Lung (tissue), 12 donors: ENCODE data around the gene DEFB125. TPM values are rescaled to one million over a fixed set of nuclear protein-coding genes. Genes with fewer than 3 reads are reported as not detected.

Source experiments
- ATAC-seq: fragments of 200-7000 bp; cut with Tn5 transposase; one replicate; pipeline ENCODE4 v1.9.1; 2020; ENCODE audit warnings: moderate number of reproducible peaks; ENCODE audit not compliant: insufficient read depth, low FRiP score
- DNase-seq, 3 donors: peaks; one replicate each; pipeline ENCODE4 v3.0.0-alpha.2; 2013 to 2017
- H3K27ac ChIP-seq, 2 donors: one replicate each; pipeline ENCODE4 v1.5.1; 2013; ENCODE audit warnings: mild to moderate bottlenecking in 2 of 2, moderate library complexity in 2 of 2, control low read depth in 1 of 2, inconsistent platforms in 1 of 2, low read depth in 1 of 2, low read length in 1 of 2
- H3K27me3 ChIP-seq, 3 donors: one replicate each; pipeline ENCODE4 v1.5.1; 2013; ENCODE audit warnings: low read length in 2 of 3; ENCODE audit not compliant: control insufficient read depth in 3 of 3, insufficient read depth in 3 of 3
- H3K36me3 ChIP-seq, 4 donors: one replicate each; pipeline ENCODE4 v1.5.1; 2013; ENCODE audit warnings: low read length in 4 of 4, mild to moderate bottlenecking in 1 of 4, moderate library complexity in 1 of 4; ENCODE audit not compliant: control insufficient read depth in 4 of 4, insufficient read depth in 4 of 4
- H3K4me1 ChIP-seq, 5 donors: one replicate each; pipeline ENCODE4 v1.5.1; 2013; ENCODE audit warnings: low read length in 5 of 5, mild to moderate bottlenecking in 2 of 5, moderate library complexity in 1 of 5; ENCODE audit not compliant: control insufficient read depth in 5 of 5, insufficient read depth in 5 of 5
- H3K4me3 ChIP-seq: one replicate; pipeline ENCODE4 v1.5.1; 2013; ENCODE audit warnings: mild to moderate bottlenecking, control low read depth, moderate library complexity
- H3K9ac ChIP-seq, 2 donors: one replicate each; pipeline ENCODE4 v1.5.1; 2013; ENCODE audit warnings: low read length in 2 of 2, control low read depth in 1 of 2; ENCODE audit not compliant: insufficient read depth in 1 of 2
- H3K9me3 ChIP-seq, 4 donors: one replicate each; pipeline ENCODE4 v1.5.1; 2013; ENCODE audit warnings: low read length in 3 of 4, mild to moderate bottlenecking in 1 of 4, moderate library complexity in 1 of 4; ENCODE audit not compliant: control insufficient read depth in 4 of 4, insufficient read depth in 3 of 4
- WGBS, 2 donors: extraction: QIAGEN DNeasy Blood & Tissue Kit; methylation state at CpG; one replicate each; pipeline ENCODE4 v1.1.7; 2013; 5-methylcytosine and 5-hydroxymethylcytosine counted together
- polyA plus RNA-seq, 2 donors: library from polyadenylated mRNA; stranded (reverse); fragments of 200-250 nt; gene quantifications; one replicate each; pipeline ENCODE4 v1.2.1, GENCODE V29; 2013
- total RNA-seq, 2 donors: library from RNA; depleted of rRNA in 1 of 2; stranded (reverse); fragments of >200 nt in 1 of 2; gene quantifications; one replicate each; pipeline ENCODE4 v1.2.1, GENCODE V29; 2014 to 2021
- TF ChIP-seq, protein P1 (sequence below): IDR thresholded peaks from 2 replicates; pipeline ENCODE4 v1.5.1; 2012; ENCODE audit warnings: mild to moderate bottlenecking; ENCODE audit errors: control extremely low read depth, extremely low read depth
- donor health status: control.
- donor health status: control.
- donor health status: Bipolar disorder and iron deficiency.
- donor health status: healthy.
- donor health status: DM: yes; HTN: yes; CAD: no.

DEFB125 gene
- total and polyA plus RNA-seq, 4 donors, result not detected

DNA sequence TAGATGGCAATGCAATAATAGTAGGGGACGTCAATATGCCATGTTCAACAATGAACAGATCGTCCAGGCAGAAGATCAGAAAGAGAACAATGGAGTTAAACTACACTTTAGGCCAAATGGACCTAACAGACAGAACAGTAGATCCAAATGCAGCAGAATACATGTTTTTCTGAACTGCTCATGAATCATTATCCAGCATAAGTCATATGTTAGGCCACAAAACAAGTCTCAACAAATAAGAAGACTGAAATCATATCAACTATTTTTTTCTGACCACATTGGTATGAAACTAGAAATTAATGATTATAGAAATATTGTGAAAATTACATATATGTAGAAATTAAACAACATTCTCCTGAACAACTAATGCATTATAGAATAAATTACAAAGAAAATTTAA is 10.2 kb upstream of the DEFB125 start:
- no peaks in the 10 kb centered on the region for H3K27me3 ChIP-seq
- TF ChIP-seq, protein P1, sequence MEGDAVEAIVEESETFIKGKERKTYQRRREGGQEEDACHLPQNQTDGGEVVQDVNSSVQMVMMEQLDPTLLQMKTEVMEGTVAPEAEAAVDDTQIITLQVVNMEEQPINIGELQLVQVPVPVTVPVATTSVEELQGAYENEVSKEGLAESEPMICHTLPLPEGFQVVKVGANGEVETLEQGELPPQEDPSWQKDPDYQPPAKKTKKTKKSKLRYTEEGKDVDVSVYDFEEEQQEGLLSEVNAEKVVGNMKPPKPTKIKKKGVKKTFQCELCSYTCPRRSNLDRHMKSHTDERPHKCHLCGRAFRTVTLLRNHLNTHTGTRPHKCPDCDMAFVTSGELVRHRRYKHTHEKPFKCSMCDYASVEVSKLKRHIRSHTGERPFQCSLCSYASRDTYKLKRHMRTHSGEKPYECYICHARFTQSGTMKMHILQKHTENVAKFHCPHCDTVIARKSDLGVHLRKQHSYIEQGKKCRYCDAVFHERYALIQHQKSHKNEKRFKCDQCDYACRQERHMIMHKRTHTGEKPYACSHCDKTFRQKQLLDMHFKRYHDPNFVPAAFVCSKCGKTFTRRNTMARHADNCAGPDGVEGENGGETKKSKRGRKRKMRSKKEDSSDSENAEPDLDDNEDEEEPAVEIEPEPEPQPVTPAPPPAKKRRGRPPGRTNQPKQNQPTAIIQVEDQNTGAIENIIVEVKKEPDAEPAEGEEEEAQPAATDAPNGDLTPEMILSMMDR, result no peak
- peaks cover 0 to 15% (median 0%) of the 10 kb centered on the region in 4 donors for H3K9me3 ChIP-seq
- H3K36me3 ChIP-seq, result no peaks in the 10 kb centered on the region
- no peaks in the 10 kb centered on the region for H3K4me1 ChIP-seq
- ATAC-seq, result no peak
- whole genome bisulfite sequencing, 2 donors, result 51 to 64% methylated on average over 2 of the region's 2 CpGs
- H3K9ac ChIP-seq, result no peak overlapping the region
- no peak overlapping the region for H3K27ac ChIP-seq
- H3K4me3 ChIP-seq, result no peak overlapping the region
- DNase-seq, result no peak

DNA sequence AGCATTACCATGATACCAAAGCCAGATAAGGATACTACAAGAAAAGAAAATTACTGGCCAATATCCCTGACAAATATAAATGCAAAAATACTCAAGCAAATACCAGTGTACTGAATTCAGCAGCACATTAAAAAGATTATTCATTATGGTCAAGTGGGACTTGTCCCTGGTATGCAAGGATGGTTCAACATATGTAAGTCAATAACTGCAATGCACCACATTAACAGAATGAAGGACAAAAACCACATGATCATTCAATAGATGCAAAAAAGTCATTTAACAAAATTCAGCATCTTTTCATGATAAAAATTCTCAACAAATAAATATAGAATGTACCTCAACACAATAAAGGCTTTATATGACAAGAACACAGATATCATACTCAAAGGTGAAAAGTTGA is 9.1 kb upstream of the DEFB125 start:
- TF ChIP-seq, protein P1, result no peak
- DNase-seq, result no peak
- H3K4me1 ChIP-seq, result no peaks in the 10 kb centered on the region
- no peak overlapping the region for H3K27ac ChIP-seq
- peaks cover 0 to 4% (median 0%) of the 10 kb centered on the region in 3 donors for H3K27me3 ChIP-seq
- ATAC-seq, result no peak
- no peak overlapping the region for H3K4me3 ChIP-seq
- peaks cover 0 to 15% (median 0%) of the 10 kb centered on the region in 4 donors for H3K9me3 ChIP-seq
- H3K36me3 ChIP-seq, result no peaks in the 10 kb centered on the region
- H3K9ac ChIP-seq, result no peak overlapping the region

DNA sequence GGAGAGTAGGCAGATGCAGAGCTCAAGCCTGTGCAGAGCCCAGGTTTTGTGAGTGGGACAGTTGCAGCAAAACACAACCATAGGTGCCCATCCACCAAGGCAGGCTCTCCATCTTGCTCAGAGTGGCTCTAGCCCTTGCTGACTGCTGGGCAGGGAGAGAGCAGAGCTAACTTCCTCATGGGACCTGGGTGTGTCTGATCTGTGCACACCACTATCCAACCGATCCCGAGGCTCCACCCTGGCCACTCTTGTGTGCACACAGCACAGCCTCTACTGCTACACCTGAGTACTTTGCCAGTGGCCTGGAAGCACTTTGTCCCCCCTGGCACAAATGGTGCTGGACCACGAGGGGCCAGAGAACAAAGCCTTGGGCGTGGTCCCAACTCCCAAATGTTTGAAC is 7.9 kb upstream of the DEFB125 start:
- 67 to 75% methylated on average over 4 of the region's 4 CpGs for WGBS, 2 donors
- Histone ChIP-seq H3K36me3 (no peaks in the 10 kb centered on the region), H3K9me3 (peaks cover 0 to 13% (median 0%) of the 10 kb centered on the region in 4 donors), H3K4me1 (no peaks in the 10 kb centered on the region), H3K4me3 (no peak overlapping the region), H3K9ac (no peak overlapping the region), H3K27ac (no peak overlapping the region), H3K27me3 (peaks cover 0 to 4% (median 0%) of the 10 kb centered on the region in 3 donors)
- DNase-seq (no peak), ATAC-seq (no peak)
- TF ChIP-seq, protein P1, result no peak

DNA sequence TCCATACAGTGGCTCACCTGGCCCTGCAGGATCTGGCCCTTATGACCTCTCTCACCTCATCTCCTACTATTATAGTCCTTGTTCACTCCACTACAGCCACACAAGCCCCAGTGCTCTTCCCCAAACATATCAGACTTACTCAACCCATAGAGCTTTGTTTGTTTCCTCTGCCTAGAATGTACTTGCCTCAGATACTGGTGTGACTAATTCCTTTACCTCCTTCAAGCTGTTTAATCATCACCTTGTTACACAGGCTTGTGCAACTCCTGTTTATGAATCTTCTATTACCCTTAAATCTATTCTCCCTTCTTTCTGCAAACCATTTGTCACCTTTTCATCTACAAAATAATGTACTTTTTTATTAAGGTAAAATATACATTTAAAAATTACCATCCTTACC is 3.2 kb downstream of the DEFB125 start:
- Histone ChIP-seq H3K9ac (no peak overlapping the region), H3K27me3 (peaks cover 0 to 3% (median 0%) of the 10 kb centered on the region in 3 donors), H3K9me3 (peaks cover 0 to 6% (median under 1%) of the 10 kb centered on the region in 4 donors), H3K27ac (no peak overlapping the region), H3K4me3 (no peak overlapping the region), H3K4me1 (no peaks in the 10 kb centered on the region), H3K36me3 (no peaks in the 10 kb centered on the region)
- peak; percentile 58 for ATAC-seq
- TF ChIP-seq, protein P1, result no peak
- no peak for DNase-seq
